Keratinocyte (primary cell): ENCODE measurements around the gene FREM3. TPM values are rescaled to one million over a fixed set of nuclear protein-coding genes. Genes with fewer than 3 reads are reported as not detected.

Source experiments
- DNase-seq: peaks from one replicate; pipeline ENCODE4 v3.0.0-alpha.2; 2011; ENCODE audit warnings: low read depth, missing footprints, low spot score
- FAIRE-seq: peaks from 2 replicates; lab custom pipeline; 2011; peaks lifted over from hg19 to GRCh38; lab: Jason Lieb, UNC
- H2AFZ ChIP-seq: 2 replicates; pipeline ENCODE4 v1.6.0; 2012; ENCODE audit warnings: low read length, control low read depth, inconsistent platforms; ENCODE audit not compliant: control insufficient read depth
- H3K27ac ChIP-seq: 2 replicates; pipeline ENCODE4 v1.5.1; 2011; ENCODE audit warnings: low read length; ENCODE audit not compliant: control insufficient read depth, insufficient read depth
- H3K27me3 ChIP-seq: 3 replicates; pipeline ENCODE4 v1.6.0; 2011; ENCODE audit warnings: low read length; ENCODE audit not compliant: control insufficient read depth, insufficient read depth; ENCODE audit errors: extremely low read depth
- H3K36me3 ChIP-seq, 2 experiments: 2 replicates in 1 of 2; 3 replicates in 1 of 2; pipeline ENCODE4 v1.5.1; 2011; ENCODE audit warnings: low read length in 2 of 2, mild to moderate bottlenecking in 1 of 2; ENCODE audit not compliant: control insufficient read depth in 2 of 2, insufficient read depth in 2 of 2; ENCODE audit errors: extremely low read depth in 1 of 2
- H3K4me1 ChIP-seq: 3 replicates; pipeline ENCODE4 v1.5.1; 2011; ENCODE audit warnings: low read length; ENCODE audit not compliant: control insufficient read depth, insufficient read depth; ENCODE audit errors: extremely low read depth
- H3K4me2 ChIP-seq: 3 replicates; pipeline ENCODE4 v1.6.0; 2011; ENCODE audit warnings: low read depth, low read length; ENCODE audit not compliant: control insufficient read depth, insufficient read depth; ENCODE audit errors: extremely low read depth
- H3K4me3 ChIP-seq, 3 experiments: fragments of 200-600 bp in 1 of 3; sonication (generic) in 1 of 3; 2 replicates in 2 of 3; 3 replicates in 1 of 3; pipeline ENCODE4 v1.5.1; 2011 to 2016; ENCODE audit warnings: low read length in 3 of 3, mild to moderate bottlenecking in 3 of 3, control low read depth in 2 of 3, inconsistent platforms in 1 of 3, low read depth in 1 of 3, mixed read lengths in 1 of 3, mixed run types in 1 of 3, moderate library complexity in 1 of 3; ENCODE audit not compliant: control insufficient read depth in 2 of 3, insufficient read depth in 2 of 3; ENCODE audit errors: extremely low read depth in 1 of 3
- H3K79me2 ChIP-seq: 2 replicates; pipeline ENCODE4 v1.6.0; 2012; ENCODE audit warnings: low read length; ENCODE audit not compliant: control insufficient read depth, insufficient read depth
- H3K9ac ChIP-seq: 3 replicates; pipeline ENCODE4 v1.6.0; 2011; ENCODE audit warnings: low read length; ENCODE audit not compliant: control insufficient read depth, insufficient read depth; ENCODE audit errors: extremely low read depth
- H3K9me1 ChIP-seq: 3 replicates; pipeline ENCODE4 v1.6.0; 2011; ENCODE audit warnings: low read length; ENCODE audit not compliant: control insufficient read depth, insufficient read depth; ENCODE audit errors: extremely low read depth
- H3K9me3 ChIP-seq: 2 replicates; pipeline ENCODE4 v1.5.1; 2012; ENCODE audit warnings: low read depth, low read length; ENCODE audit not compliant: control insufficient read depth
- H4K20me1 ChIP-seq: 3 replicates; pipeline ENCODE4 v1.6.0; 2011; ENCODE audit warnings: low read length; ENCODE audit not compliant: control insufficient read depth, insufficient read depth; ENCODE audit errors: extremely low read depth
- CTCF ChIP-seq, 3 experiments: IDR thresholded peaks in 1 of 3; conservative IDR thresholded peaks in 1 of 3; optimal IDR thresholded peaks in 1 of 3; 2 replicates in 2 of 3; 3 replicates in 1 of 3; pipeline versions ENCODE3 to v1.5.1; 2011; ENCODE audit warnings: low read length in 3 of 3, mild to moderate bottlenecking in 3 of 3, moderate library complexity in 2 of 3, control low read depth in 1 of 3, inconsistent platforms in 1 of 3; ENCODE audit not compliant: insufficient read depth in 2 of 3; ENCODE audit errors: extremely low read depth in 1 of 3
- EZH2 ChIP-seq: IDR thresholded peaks from one replicate; pipeline ENCODE4 v1.6.1; 2012; ENCODE audit warnings: inconsistent platforms, mild to moderate bottlenecking, low read length, moderate library complexity
- dilution Hi-C: fragments of 300-500 bp; cut with MboI; formaldehyde crosslinking; loops from one replicate; pipeline ENCODE4 v1.7.0; 2020; ENCODE audit warnings: low sequenced_read_pairs; ENCODE audit not compliant: extremely low pct_ligation_motif_present
- polyA plus RNA-seq, 5 experiments: library from polyadenylated mRNA; depleted of rRNA in 3 of 5; stranded (reverse) in 3 of 5; stranded (forward) in 1 of 5; unstranded in 1 of 5; fragments of >200 nt; gene quantifications; 1 replicate in 1 of 5; 2 replicates in 3 of 5; 3 replicates in 1 of 5; pipeline versions ENCODE4 v1.2.1 to v1.2.3, GENCODE V29; 2011 to 2012; ENCODE audit warnings: missing spikeins in 2 of 5, low read depth in 1 of 5, low replicate concordance in 1 of 5

Gene FREM3
- polyA plus RNA-seq, 1 donor (not counting 4 experiments of a cell fraction or from before 2014, with no cell fraction given), result not detected

- DNase-seq, result no peak
- H3K79me2 ChIP-seq, result no peaks in the 10 kb centered on the region
- FAIRE-seq, result no peak
- no peaks in the 10 kb centered on the region for H3K27me3 ChIP-seq
- H3K9ac ChIP-seq, result no peak overlapping the region
- no peak overlapping the region for H3K4me2 ChIP-seq
- H3K27ac ChIP-seq, result no peak overlapping the region
- dilution Hi-C loops, result no loop called here
- no peaks in the 10 kb centered on the region for H3K36me3 ChIP-seq
- H3K9me3 ChIP-seq, result no peaks in the 10 kb centered on the region
- no peak overlapping the region for H2AFZ ChIP-seq
- H3K4me3 ChIP-seq, result no peak overlapping the region
- no peaks in the 10 kb centered on the region for H3K4me1 ChIP-seq
- TF ChIP-seq CTCF (optimal IDR thresholded peaks at IDR 0.05 in 1 of 3, IDR thresholded peaks at IDR 0.05 in 1 of 3, conservative IDR thresholded peaks at IDR 0.05 in 1 of 3; ENCODE audit: extremely low read depth in 1 of 3, insufficient read depth in 2 of 3, low read length in 3 of 3) (no peak), EZH2 (no peak)
- H4K20me1 ChIP-seq, result no peaks in the 10 kb centered on the region
- H3K9me1 ChIP-seq, result no peaks in the 10 kb centered on the region
Observed at GRCh38 chr4:143586080-143586479, 114.4 kb downstream of the FREM3 start.

- Histone ChIP-seq H2AFZ (no peak overlapping the region), H3K4me2 (no peak overlapping the region), H3K4me1 (no peaks in the 10 kb centered on the region), H4K20me1 (no peaks in the 10 kb centered on the region), H3K4me3 (no peak overlapping the region), H3K9me3 (no peaks in the 10 kb centered on the region), H3K27ac (no peak overlapping the region), H3K9ac (no peak overlapping the region), H3K36me3 (no peaks in the 10 kb centered on the region), H3K79me2 (no peaks in the 10 kb centered on the region), H3K9me1 (no peaks in the 10 kb centered on the region), H3K27me3 (no peaks in the 10 kb centered on the region)
- FAIRE-seq, result no peak
- dilution Hi-C loops, result no loop called here
- DNase-seq, result no peak
- TF ChIP-seq EZH2, result no peak
- no peak for TF ChIP-seq CTCF (optimal IDR thresholded peaks at IDR 0.05 in 1 of 3, IDR thresholded peaks at IDR 0.05 in 1 of 3, conservative IDR thresholded peaks at IDR 0.05 in 1 of 3; ENCODE audit: extremely low read depth in 1 of 3, insufficient read depth in 2 of 3, low read length in 3 of 3)
Observed at GRCh38 chr4:143585548-143585947, 114.9 kb downstream of the FREM3 start.
